HEK293 (cell line): Measurements from ENCODE around the gene UNC5B.
"Not testable (repeated sequence)": the region's sequence is repeated elsewhere in the genome, so short reads cannot be mapped to it uniquely, and the experiment has no call there.

Experiments used
- CTCF ChIA-PET: fragments of 350-600 bp; formaldehyde crosslinking; extraction: SDS; loops from one replicate; lab custom pipeline; 2021; ENCODE audit warnings: antibody characterized with exemption; lab: Yijun Ruan, JAX
- POLR2A ChIA-PET: fragments of 300-600 bp; formaldehyde crosslinking; extraction: SDS; loops from one replicate; lab custom pipeline; 2020; ENCODE audit warnings: antibody characterized with exemption, inconsistent platforms; lab: Yijun Ruan, JAX
- H3K27ac ChIP-seq: fragments of 200-500 bp; sonication (Bioruptor generic); 2 replicates; pipeline ENCODE4 v1.5.1; 2014; ENCODE audit warnings: low read depth, low read length, control low read depth, inconsistent platforms; ENCODE audit errors: extremely low read depth
- H3K36me3 ChIP-seq, 2 experiments: fragments of 200-500 bp in 1 of 2; sonication (Bioruptor generic) in 1 of 2; 1 replicate in 1 of 2; 2 replicates in 1 of 2; pipeline ENCODE4 v1.5.1; 2014 to 2017; ENCODE audit warnings: inconsistent platforms in 2 of 2, low read length in 2 of 2; ENCODE audit not compliant: control insufficient read depth in 2 of 2, insufficient read depth in 1 of 2
- H3K4me1 ChIP-seq: fragments of 200-500 bp; sonication (Bioruptor generic); 2 replicates; pipeline ENCODE4 v1.5.1; 2014; ENCODE audit warnings: mild to moderate bottlenecking, low read length, inconsistent platforms; ENCODE audit not compliant: control insufficient read depth, insufficient read depth
- H3K4me3 ChIP-seq: 2 replicates; pipeline ENCODE4 v1.5.1; 2011; ENCODE audit warnings: low read depth, mild to moderate bottlenecking, control low read depth, low read length, moderate library complexity
- H3K9me3 ChIP-seq: fragments of 200-500 bp; sonication (Bioruptor generic); 2 replicates; pipeline ENCODE4 v1.5.1; 2014; ENCODE audit warnings: low read depth, low read length, inconsistent platforms; ENCODE audit not compliant: control insufficient read depth, insufficient read depth
- AEBP2 ChIP-seq: fragments of 450-650 bp; formaldehyde crosslinking; IDR thresholded peaks from 2 replicates; pipeline ENCODE4 v1.5.1; 2016; ENCODE audit warnings: missing biosample characterization, missing genetic modification characterization, borderline replicate concordance
- EGR2 ChIP-seq: fragments of 450-650 bp; formaldehyde crosslinking; IDR thresholded peaks from 2 replicates; pipeline ENCODE4 v1.5.1; 2016; ENCODE audit warnings: low read depth, missing biosample characterization, missing genetic modification characterization
- ELK4 ChIP-seq: IDR thresholded peaks from 2 replicates; pipeline ENCODE4 v1.6.1; 2011; ENCODE audit warnings: mild to moderate bottlenecking, low read depth, low read length, borderline replicate concordance
- ZIC2 ChIP-seq: fragments of 450-650 bp; formaldehyde crosslinking; IDR thresholded peaks from 2 replicates; pipeline ENCODE4 v1.5.1; 2016; ENCODE audit warnings: missing biosample characterization, missing genetic modification characterization
- ZNF140 ChIP-seq: fragments of 450-650 bp; formaldehyde crosslinking; IDR thresholded peaks from 2 replicates; pipeline ENCODE4 v1.5.1; 2016; ENCODE audit warnings: missing biosample characterization, missing genetic modification characterization
- ZNF211 ChIP-seq: fragments of 450-650 bp; formaldehyde crosslinking; IDR thresholded peaks from 2 replicates; pipeline ENCODE4 v1.5.1; 2016; ENCODE audit warnings: low read depth, missing biosample characterization, missing genetic modification characterization
- ZNF223 ChIP-seq: fragments of 450-650 bp; formaldehyde crosslinking; IDR thresholded peaks from 2 replicates; pipeline ENCODE4 v1.5.1; 2016; ENCODE audit warnings: missing biosample characterization, missing genetic modification characterization
- ZNF24 ChIP-seq: fragments of 450-650 bp; formaldehyde crosslinking; IDR thresholded peaks from 2 replicates; pipeline ENCODE4 v1.5.1; 2016; ENCODE audit warnings: missing biosample characterization, missing genetic modification characterization
- ZNF423 ChIP-seq: fragments of 450-650 bp; formaldehyde crosslinking; IDR thresholded peaks from 2 replicates; pipeline ENCODE4 v1.5.1; 2016; ENCODE audit warnings: missing biosample characterization, missing genetic modification characterization
- ZNF626 ChIP-seq: fragments of 450-650 bp; sonication (Bioruptor Pico); formaldehyde crosslinking; IDR thresholded peaks from 2 replicates; pipeline ENCODE4 v1.5.1; 2018; ENCODE audit warnings: missing biosample characterization, missing genetic modification characterization, inconsistent platforms
- ZNF768 ChIP-seq: fragments of 450-650 bp; formaldehyde crosslinking; IDR thresholded peaks from 2 replicates; pipeline ENCODE4 v1.5.1; 2018; ENCODE audit warnings: missing biosample characterization, mild to moderate bottlenecking, missing genetic modification characterization
- ZNF785 ChIP-seq: fragments of 450-650 bp; formaldehyde crosslinking; IDR thresholded peaks from 2 replicates; pipeline ENCODE4 v1.5.1; 2016; ENCODE audit warnings: missing biosample characterization, missing genetic modification characterization

The UNC5B gene

GRCh38 chr10:71272056-71272771, 59.8 kb downstream of the UNC5B start (continued):
- no peak for TF ChIP-seq AEBP2 (tag by site-specific recombination)
- no peak for TF ChIP-seq ZNF785 (tag by site-specific recombination)
- no peak for TF ChIP-seq EGR2 (tag by site-specific recombination)
- peak; percentile 81 for TF ChIP-seq ZIC2 (tag by site-specific recombination)
- TF ChIP-seq ZNF140 (tag by site-specific recombination) = no peak
- peak; percentile 64; the same call in 1 of the 2 replicates for TF ChIP-seq ZNF768

- H3K4me1 ChIP-seq, H3K36me3 ChIP-seq, H3K27ac ChIP-seq, H3K9me3 ChIP-seq, H3K4me3 ChIP-seq, POLR2A ChIA-PET: not testable (repeated sequence)
- CTCF ChIA-PET = interaction anchor here (0.8 to 1.5 kb wide), 2 partner anchors 12 to 57 kb away, joined by 3 to 6 read pairs; no protein-coding TSS in a partner anchor
These were observed 60.6 kb downstream of the UNC5B start for GRCh38 chr10:71272974-71273373.

GRCh38 chr10:71273506-71273905, 61.1 kb downstream of the UNC5B start:
- ChIA-PET CTCF (interaction anchor here (1.5 kb wide), 1 partner anchor 11 kb away, joined by 6 read pairs; no protein-coding TSS in a partner anchor), POLR2A (no interaction called here)
- Histone ChIP-seq H3K27ac (no peak overlapping the region), H3K9me3 (no peaks in the 10 kb centered on the region), H3K4me1 (no peaks in the 10 kb centered on the region), H3K36me3 (peaks cover 0 to 6% of the 10 kb centered on the region in 2 experiments; a peak in 1 of 3 replicates), H3K4me3 (no peak overlapping the region)
- TF ChIP-seq ZNF423 (tag by site-specific recombination) (no peak), ZNF223 (no peak), ELK4 (no peak), ZNF626 (tag by site-specific recombination) (no peak), ZNF24 (no peak)

- TF ChIP-seq ZIC2 (tag by site-specific recombination) = peak; percentile 94
- no peak for TF ChIP-seq ZNF211 (tag by site-specific recombination)
- H3K36me3 ChIP-seq = peaks cover 0 to 12% of the 10 kb centered on the region in 2 experiments; a peak in 1 of 3 replicates
- H3K4me1 ChIP-seq = no peaks in the 10 kb centered on the region
- POLR2A ChIA-PET = no interaction called here
- H3K9me3 ChIP-seq = no peaks in the 10 kb centered on the region
- no peak overlapping the region for H3K27ac ChIP-seq
- no peak overlapping the region for H3K4me3 ChIP-seq
- CTCF ChIA-PET = interaction anchor here (0.6 to 1.6 kb wide), 6 partner anchors 9 to 372 kb away, joined by 3 to 12 read pairs (median 4); no protein-coding TSS in a partner anchor
These were observed 62.8 kb downstream of the UNC5B start for GRCh38 chr10:71274901-71275796.
